Measurements from ENCODE around the gene FGFR2.
"Not testable (repeated sequence)": the region's sequence is repeated elsewhere in the genome, so short reads cannot be mapped to it uniquely, and the experiment has no call there.

Gene FGFR2

GRCh38 chr10:121526135-121526790, 72.0 kb downstream of the FGFR2 start:
- no peak for FAIRE-seq
- DNase-seq (ENCODE audit: insufficient read length, low spot score): no peak

- DNase-seq (ENCODE audit: insufficient read length, low spot score) (no peak), FAIRE-seq (no peak)
Observed at GRCh38 chr10:121525251-121526134, 72.8 kb downstream of the FGFR2 start.

GRCh38 chr10:121524157-121524817, 74.0 kb downstream of the FGFR2 start:
- DNase-seq (ENCODE audit: insufficient read length, low spot score) (no peak), FAIRE-seq (no peak)

GRCh38 chr10:121522831-121523230, 75.4 kb downstream of the FGFR2 start:
- DNase-seq (ENCODE audit: insufficient read length, low spot score): no peak
- FAIRE-seq: no peak

GRCh38 chr10:121521794-121522556, 76.3 kb downstream of the FGFR2 start:
- DNase-seq (ENCODE audit: insufficient read length, low spot score) (no peak), FAIRE-seq (no peak)

- not testable (repeated sequence) for FAIRE-seq
Observed at GRCh38 chr10:121520526-121520925, 77.7 kb downstream of the FGFR2 start.

GRCh38 chr10:121519901-121520493, 78.2 kb downstream of the FGFR2 start:
- FAIRE-seq: no peak
- no peak for DNase-seq (ENCODE audit: insufficient read length, low spot score)

More at GRCh38 chr10:121520526-121520925, 77.7 kb downstream of the FGFR2 start:
- not testable (repeated sequence) for DNase-seq (ENCODE audit: insufficient read length, low spot score)

- DNase-seq (ENCODE audit: insufficient read length, low spot score): no peak
- FAIRE-seq: no peak
Observed at GRCh38 chr10:121519411-121519810, 78.8 kb downstream of the FGFR2 start.

- DNase-seq (ENCODE audit: insufficient read length, low spot score) (no peak), FAIRE-seq (no peak)
Observed at GRCh38 chr10:121518333-121518732, 79.9 kb downstream of the FGFR2 start.

- peak; percentile 92 for FAIRE-seq
- DNase-seq (ENCODE audit: insufficient read length, low spot score): peak; percentile 44
Observed at GRCh38 chr10:121516093-121516865, 82.0 kb downstream of the FGFR2 start.

- FAIRE-seq (no peak), DNase-seq (ENCODE audit: insufficient read length, low spot score) (no peak)
Observed at GRCh38 chr10:121514141-121514865, 83.9 kb downstream of the FGFR2 start.

- FAIRE-seq (no peak), DNase-seq (ENCODE audit: insufficient read length, low spot score) (no peak)
Observed at GRCh38 chr10:121511943-121512342, 86.3 kb downstream of the FGFR2 start.

- no peak for FAIRE-seq
- DNase-seq (ENCODE audit: insufficient read length, low spot score): no peak
Observed at GRCh38 chr10:121511460-121511859, 86.8 kb downstream of the FGFR2 start.

- no peak for DNase-seq (ENCODE audit: insufficient read length, low spot score)
- no peak for FAIRE-seq
Observed at GRCh38 chr10:121510201-121510771, 88.0 kb downstream of the FGFR2 start.

- FAIRE-seq: no peak
- DNase-seq (ENCODE audit: insufficient read length, low spot score): no peak
Observed at GRCh38 chr10:121509796-121510195, 88.4 kb downstream of the FGFR2 start.

- FAIRE-seq: no peak
- DNase-seq (ENCODE audit: insufficient read length, low spot score): no peak
Observed at GRCh38 chr10:121509112-121509511, 89.1 kb downstream of the FGFR2 start.

- FAIRE-seq (no peak), DNase-seq (ENCODE audit: insufficient read length, low spot score) (no peak)
Observed at GRCh38 chr10:121503587-121504051, 94.6 kb downstream of the FGFR2 start.

- DNase-seq (ENCODE audit: insufficient read length, low spot score) (no peak), FAIRE-seq (no peak)
Observed at GRCh38 chr10:121501796-121502195, 96.4 kb downstream of the FGFR2 start.
